Sigmoid colon (tissue), 4 donors: ENCODE results near the gene SHFL.

Experiments
- POLR2AphosphoS5 ChIP-seq, 4 donors: sonication (generic); formaldehyde crosslinking; IDR thresholded peaks; one replicate each; pipeline ENCODE4 v1.6.1; 2017; ENCODE audit warnings: antibody characterized with exemption in 4 of 4
- TF ChIP-seq, protein P1 (sequence below), 4 experiments: fragments of 450-650 bp in 3 of 4; fragments of 200-600 bp in 1 of 4; IDR thresholded peaks; one replicate each; pipeline ENCODE4 v1.5.1; 2016 to 2019; ENCODE audit warnings: antibody characterized with exemption in 4 of 4, mild to moderate bottlenecking in 3 of 4, moderate library complexity in 2 of 4

DNA sequence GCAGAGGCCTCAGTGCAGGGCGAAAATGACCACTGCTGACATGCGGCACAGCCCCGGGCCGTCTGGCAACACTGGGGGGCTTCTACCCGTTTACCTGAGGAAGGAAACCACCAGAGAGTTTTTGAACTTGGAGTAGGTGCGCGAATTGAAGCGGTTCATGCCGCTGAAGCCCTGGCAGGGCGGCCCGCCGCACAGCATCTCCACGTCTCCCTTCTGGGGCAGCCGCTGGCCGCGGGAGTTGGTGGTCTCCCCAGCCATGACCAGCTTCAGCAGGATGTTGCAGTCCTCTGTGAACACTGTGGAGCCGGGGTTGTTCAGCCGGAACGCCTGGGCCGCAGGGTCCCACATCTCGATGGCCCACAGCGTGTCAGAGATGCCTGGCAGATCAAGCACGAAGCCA, 53.8 kb downstream of the SHFL start:
- TF ChIP-seq, protein P1, sequence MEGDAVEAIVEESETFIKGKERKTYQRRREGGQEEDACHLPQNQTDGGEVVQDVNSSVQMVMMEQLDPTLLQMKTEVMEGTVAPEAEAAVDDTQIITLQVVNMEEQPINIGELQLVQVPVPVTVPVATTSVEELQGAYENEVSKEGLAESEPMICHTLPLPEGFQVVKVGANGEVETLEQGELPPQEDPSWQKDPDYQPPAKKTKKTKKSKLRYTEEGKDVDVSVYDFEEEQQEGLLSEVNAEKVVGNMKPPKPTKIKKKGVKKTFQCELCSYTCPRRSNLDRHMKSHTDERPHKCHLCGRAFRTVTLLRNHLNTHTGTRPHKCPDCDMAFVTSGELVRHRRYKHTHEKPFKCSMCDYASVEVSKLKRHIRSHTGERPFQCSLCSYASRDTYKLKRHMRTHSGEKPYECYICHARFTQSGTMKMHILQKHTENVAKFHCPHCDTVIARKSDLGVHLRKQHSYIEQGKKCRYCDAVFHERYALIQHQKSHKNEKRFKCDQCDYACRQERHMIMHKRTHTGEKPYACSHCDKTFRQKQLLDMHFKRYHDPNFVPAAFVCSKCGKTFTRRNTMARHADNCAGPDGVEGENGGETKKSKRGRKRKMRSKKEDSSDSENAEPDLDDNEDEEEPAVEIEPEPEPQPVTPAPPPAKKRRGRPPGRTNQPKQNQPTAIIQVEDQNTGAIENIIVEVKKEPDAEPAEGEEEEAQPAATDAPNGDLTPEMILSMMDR (IDR thresholded peaks at IDR 0.05): no peak
- TF ChIP-seq POLR2AphosphoS5 (IDR thresholded peaks at IDR 0.05): no peak
